Stromal cell of bone marrow (primary cell): ENCODE data around the gene NCOA1.

Experiments
- DNase-seq: peaks from one replicate; pipeline ENCODE4 v3.0.0-alpha.2; 2012; ENCODE audit warnings: low read depth

NCOA1 gene

GRCh38 chr2:24744356-24744755, 253.3 kb downstream of the NCOA1 start:
- DNase-seq, result no peak

GRCh38 chr2:24745825-24746224, 254.8 kb downstream of the NCOA1 start:
- DNase-seq, result no peak

GRCh38 chr2:24747299-24747698, 256.2 kb downstream of the NCOA1 start:
- DNase-seq, result no peak

GRCh38 chr2:24749069-24749691, 258.1 kb downstream of the NCOA1 start:
- DNase-seq, result no peak

GRCh38 chr2:24754985-24755705, 264.1 kb downstream of the NCOA1 start:
- DNase-seq, result no peak

GRCh38 chr2:24756789-24757188, 265.7 kb downstream of the NCOA1 start:
- DNase-seq, result no peak

GRCh38 chr2:24761866-24762265, 270.8 kb downstream of the NCOA1 start:
- DNase-seq, result no peak

- DNase-seq, result no peak
Observed at GRCh38 chr2:24762518-24762917, 271.5 kb downstream of the NCOA1 start.

- DNase-seq, result no peak
Observed at GRCh38 chr2:24763843-24764242, 272.8 kb downstream of the NCOA1 start.

GRCh38 chr2:24766609-24767008, 275.6 kb downstream of the NCOA1 start:
- DNase-seq, result no peak

GRCh38 chr2:24768013-24768412, 277.0 kb downstream of the NCOA1 start:
- DNase-seq, result no peak

- DNase-seq, result no peak
Observed at GRCh38 chr2:24768601-24769000, 277.5 kb downstream of the NCOA1 start.

- DNase-seq, result no peak
Observed at GRCh38 chr2:24771061-24771460, 280.0 kb downstream of the NCOA1 start.

GRCh38 chr2:24771764-24772586, 280.9 kb downstream of the NCOA1 start:
- no peak for DNase-seq

GRCh38 chr2:24774373-24774772, 283.3 kb downstream of the NCOA1 start:
- DNase-seq, result no peak

- DNase-seq, result no peak
Observed at GRCh38 chr2:24779116-24779515, 288.1 kb downstream of the NCOA1 start.

- DNase-seq, result no peak
Observed at GRCh38 chr2:24783641-24784040, 292.6 kb downstream of the NCOA1 start.

- no peak for DNase-seq
Observed at GRCh38 chr2:24785671-24786321, 294.7 kb downstream of the NCOA1 start.

GRCh38 chr2:24787532-24787931, 296.5 kb downstream of the NCOA1 start:
- no peak for DNase-seq

- DNase-seq, result no peak
Observed at GRCh38 chr2:24788816-24789215, 297.8 kb downstream of the NCOA1 start.

GRCh38 chr2:24791452-24791851, 300.4 kb downstream of the NCOA1 start:
- DNase-seq, result no peak

GRCh38 chr2:24792542-24792873, 301.5 kb downstream of the NCOA1 start:
- no peak for DNase-seq
